Measurements from ENCODE around the gene SOX6. TPM values are rescaled to one million over a fixed set of nuclear protein-coding genes. Genes with fewer than 3 reads are reported as not detected.

SOX6 gene
- total and polyA plus RNA-seq, 7 donors, result 0.61 to 47.6 (median 14.6) TPM

DNA sequence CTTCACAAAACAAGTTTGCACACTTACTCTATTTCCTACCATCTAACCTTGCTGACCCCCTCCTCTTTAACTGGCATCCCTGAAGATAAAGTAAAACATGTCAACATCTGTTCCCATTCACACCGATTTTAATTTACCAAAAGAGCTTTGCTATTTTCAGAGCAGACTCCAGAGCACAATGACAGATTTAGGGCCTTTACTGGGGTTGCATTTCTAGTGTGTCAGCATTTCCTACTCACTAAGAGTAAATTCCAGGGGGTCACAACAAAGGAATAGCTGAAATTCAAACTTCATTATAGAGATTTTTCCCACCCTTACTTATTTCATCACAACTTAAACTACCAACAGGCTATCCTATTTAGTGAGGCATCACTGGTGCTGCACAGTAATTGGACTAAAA lies 60.8 kb downstream of the SOX6 start:
- H3K4me1 ChIP-seq, result peaks cover 72% of the 10 kb centered on the region
- H3K9me3 ChIP-seq, result no peaks in the 10 kb centered on the region
- WGBS, 3 donors, result 4 to 11% (median 7%) methylated on average over 1 of the region's 1 CpG
- H3K27me3 ChIP-seq (ENCODE audit: insufficient read depth in 3 of 3, low read length in 2 of 3), result no peaks in the 10 kb centered on the region
- no peaks in the 10 kb centered on the region for H3K36me3 ChIP-seq (ENCODE audit: insufficient read depth in 1 of 2, low read depth in 1 of 2)
- ATAC-seq (peak in 2 of 4 donors; percentile 19 to 50), DNase-seq (no peak)
- intact Hi-C loops (cut with DNase I), result loop anchor here in 1 of 2 donors (10.0 kb wide), 1 partner anchor 309 kb away; no protein-coding TSS in a partner anchor
- no peak overlapping the region for H3K4me3 ChIP-seq
- TF ChIP-seq, protein P1, sequence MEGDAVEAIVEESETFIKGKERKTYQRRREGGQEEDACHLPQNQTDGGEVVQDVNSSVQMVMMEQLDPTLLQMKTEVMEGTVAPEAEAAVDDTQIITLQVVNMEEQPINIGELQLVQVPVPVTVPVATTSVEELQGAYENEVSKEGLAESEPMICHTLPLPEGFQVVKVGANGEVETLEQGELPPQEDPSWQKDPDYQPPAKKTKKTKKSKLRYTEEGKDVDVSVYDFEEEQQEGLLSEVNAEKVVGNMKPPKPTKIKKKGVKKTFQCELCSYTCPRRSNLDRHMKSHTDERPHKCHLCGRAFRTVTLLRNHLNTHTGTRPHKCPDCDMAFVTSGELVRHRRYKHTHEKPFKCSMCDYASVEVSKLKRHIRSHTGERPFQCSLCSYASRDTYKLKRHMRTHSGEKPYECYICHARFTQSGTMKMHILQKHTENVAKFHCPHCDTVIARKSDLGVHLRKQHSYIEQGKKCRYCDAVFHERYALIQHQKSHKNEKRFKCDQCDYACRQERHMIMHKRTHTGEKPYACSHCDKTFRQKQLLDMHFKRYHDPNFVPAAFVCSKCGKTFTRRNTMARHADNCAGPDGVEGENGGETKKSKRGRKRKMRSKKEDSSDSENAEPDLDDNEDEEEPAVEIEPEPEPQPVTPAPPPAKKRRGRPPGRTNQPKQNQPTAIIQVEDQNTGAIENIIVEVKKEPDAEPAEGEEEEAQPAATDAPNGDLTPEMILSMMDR (IDR thresholded peaks at IDR 0.05), result no peak
- H3K27ac ChIP-seq, result peak overlapping the region; percentile 84

DNA sequence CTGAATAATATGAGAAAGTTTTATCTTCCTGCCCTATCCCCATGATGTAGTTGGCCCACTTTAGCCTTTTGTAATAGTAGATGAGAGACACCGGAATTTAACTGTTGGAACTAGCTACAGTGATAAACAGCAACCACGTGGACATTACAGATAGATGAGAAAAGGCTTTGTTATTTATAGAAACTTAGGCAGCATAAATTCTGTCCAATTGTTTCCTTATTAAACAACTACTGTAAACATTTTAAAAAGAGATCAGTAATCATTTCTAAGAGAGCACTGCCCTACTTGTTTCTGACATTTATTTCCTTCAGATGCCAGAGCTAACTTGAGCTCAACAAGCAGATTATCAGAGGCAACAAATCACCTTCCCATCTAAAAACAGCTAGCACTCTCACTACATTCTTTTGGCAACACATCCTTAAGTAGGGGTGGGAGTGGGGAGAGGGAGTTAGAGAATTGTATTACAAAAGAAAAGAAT lies 63.1 kb downstream of the SOX6 start:
- Histone ChIP-seq H3K4me1 (peaks cover 65% of the 10 kb centered on the region), H3K9me3 (no peaks in the 10 kb centered on the region), H3K36me3 (ENCODE audit: insufficient read depth in 1 of 2, low read depth in 1 of 2) (no peaks in the 10 kb centered on the region), H3K27me3 (ENCODE audit: insufficient read depth in 3 of 3, low read length in 2 of 3) (no peaks in the 10 kb centered on the region), H3K4me3 (peak overlapping the region; percentile 35), H3K27ac (peak overlapping the region; percentile 84)
- intact Hi-C loops (cut with DNase I), result loop anchor here (2.0 to 10.0 kb wide), 3 partner anchors 54 to 316 kb away; no protein-coding TSS in a partner anchor
- TF ChIP-seq, protein P1 (IDR thresholded peaks at IDR 0.05), result no peak
- 2 to 6% (median 4%) methylated on average over 2 of the region's 2 CpGs for WGBS, 3 donors
- DNase-seq (no peak), ATAC-seq (peak; percentile 72 to 89 (median 81))

DNA sequence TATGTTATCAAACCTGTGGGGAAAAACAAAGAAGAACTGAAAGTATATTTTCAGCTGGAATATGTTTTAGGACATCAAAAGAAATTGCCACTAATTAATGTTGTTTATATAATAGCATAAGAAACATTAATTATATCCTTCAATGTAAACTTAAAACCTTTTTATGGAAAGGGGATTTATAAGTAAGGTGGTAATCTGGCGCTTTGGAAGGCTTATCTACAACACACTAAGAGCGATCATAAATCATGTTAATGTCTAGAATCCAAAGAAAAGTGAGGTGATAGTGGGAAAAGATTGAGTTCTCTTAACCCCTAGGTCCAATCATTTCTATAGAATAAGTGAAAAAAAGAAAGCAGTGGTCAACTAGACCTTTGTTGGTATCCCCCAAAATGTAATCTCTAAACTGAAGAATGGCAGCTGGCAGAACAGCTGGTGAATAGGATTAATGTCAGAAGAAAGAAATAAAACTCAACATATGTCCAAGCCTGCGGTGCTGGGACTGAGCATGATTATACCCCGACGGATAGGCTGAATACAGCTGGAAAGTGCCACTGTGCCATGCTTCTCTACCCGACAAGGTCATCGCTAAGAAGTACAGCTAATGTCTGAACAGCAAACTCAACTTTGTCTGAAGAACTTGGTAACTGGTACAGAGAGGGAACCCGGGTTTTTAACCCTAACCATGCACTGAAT lies 64.0 kb downstream of the SOX6 start:
- DNase-seq, result no peak
- TF ChIP-seq, protein P1 (IDR thresholded peaks at IDR 0.05), result no peak
- Histone ChIP-seq H3K9me3 (no peaks in the 10 kb centered on the region), H3K4me3 (peak overlapping the region; percentile 35), H3K36me3 (ENCODE audit: insufficient read depth in 1 of 2, low read depth in 1 of 2) (no peaks in the 10 kb centered on the region), H3K4me1 (peaks cover 59% of the 10 kb centered on the region), H3K27me3 (ENCODE audit: insufficient read depth in 3 of 3, low read length in 2 of 3) (no peaks in the 10 kb centered on the region), H3K27ac (peak overlapping the region; percentile 84)
- ATAC-seq, result peak in 3 of 4 donors; percentile 38 to 56 (median 40)
- intact Hi-C loops (cut with DNase I), result loop anchor here (2.0 to 10.0 kb wide), 3 partner anchors 55 to 316 kb away; no protein-coding TSS in a partner anchor
- WGBS, 3 donors, result 38 to 48% (median 45%) methylated on average over 8 of the region's 8 CpGs

DNA sequence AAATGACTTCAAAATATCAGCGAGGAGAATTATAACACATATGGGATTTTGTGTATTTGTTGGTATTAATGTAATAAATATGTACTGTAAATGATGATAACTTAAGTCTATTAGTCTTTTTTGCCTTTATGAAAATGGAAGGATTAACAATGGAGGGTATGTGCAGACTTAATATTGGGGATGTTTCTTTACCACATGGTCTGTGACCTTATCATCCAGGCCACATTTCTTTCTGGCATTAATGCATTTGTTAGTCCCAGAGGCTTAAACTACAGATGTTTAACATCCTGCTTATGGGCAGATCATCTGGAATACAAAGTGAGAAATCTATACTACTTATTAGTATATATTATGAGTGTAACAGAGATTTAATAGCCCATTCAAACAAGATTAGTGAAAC lies 64.6 kb downstream of the SOX6 start:
- Histone ChIP-seq H3K27me3 (ENCODE audit: insufficient read depth in 3 of 3, low read length in 2 of 3) (no peaks in the 10 kb centered on the region), H3K36me3 (ENCODE audit: insufficient read depth in 1 of 2, low read depth in 1 of 2) (no peaks in the 10 kb centered on the region), H3K27ac (peak overlapping the region; percentile 84), H3K4me3 (no peak overlapping the region), H3K9me3 (no peaks in the 10 kb centered on the region), H3K4me1 (peaks cover 54% of the 10 kb centered on the region)
- DNase-seq, result no peak
- no peak for ATAC-seq
- intact Hi-C loops (cut with DNase I), result loop anchor here (2.0 to 10.0 kb wide), 3 partner anchors 56 to 317 kb away; no protein-coding TSS in a partner anchor
- WGBS, 3 donors, result 1 to 92% (median 90%) methylated on average over 1 of the region's 1 CpG
- TF ChIP-seq, protein P1 (IDR thresholded peaks at IDR 0.05), result no peak

Data from psoas muscle (tissue), 8 donors.